ENCODE results near the gene WWOX.

WWOX gene

DNA sequence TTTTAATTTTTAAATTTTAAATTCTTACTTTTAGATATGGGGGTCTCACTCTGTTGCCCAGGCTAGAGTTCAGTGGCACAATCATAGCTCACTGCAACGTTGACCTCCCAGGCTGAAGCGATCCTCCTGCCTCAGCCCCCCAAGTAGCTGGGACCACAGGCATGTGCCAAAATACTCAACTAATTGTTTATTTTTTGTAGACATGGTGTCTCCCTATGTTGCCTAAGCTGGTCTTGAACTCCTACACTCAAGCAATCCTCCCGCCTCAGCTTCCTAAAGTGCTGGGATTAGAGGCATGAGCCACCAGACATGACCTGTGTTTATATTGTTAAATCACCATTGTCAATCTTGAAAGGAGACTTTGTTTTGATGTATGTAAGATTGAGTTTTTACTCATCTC, 332.2 kb downstream of the WWOX start:
- no peaks in the 10 kb centered on the region for H3K9me3 Mint-ChIP-seq
- H3K27ac Mint-ChIP-seq, result no peak overlapping the region
- no peak overlapping the region for H3K4me3 Mint-ChIP-seq
- no peaks in the 10 kb centered on the region for H3K27me3 Mint-ChIP-seq (ENCODE audit: low read depth)
- H3K36me3 Mint-ChIP-seq (ENCODE audit: low read depth), result no peaks in the 10 kb centered on the region
- H3K4me1 Mint-ChIP-seq (ENCODE audit: low read depth), result no peaks in the 10 kb centered on the region

DNA sequence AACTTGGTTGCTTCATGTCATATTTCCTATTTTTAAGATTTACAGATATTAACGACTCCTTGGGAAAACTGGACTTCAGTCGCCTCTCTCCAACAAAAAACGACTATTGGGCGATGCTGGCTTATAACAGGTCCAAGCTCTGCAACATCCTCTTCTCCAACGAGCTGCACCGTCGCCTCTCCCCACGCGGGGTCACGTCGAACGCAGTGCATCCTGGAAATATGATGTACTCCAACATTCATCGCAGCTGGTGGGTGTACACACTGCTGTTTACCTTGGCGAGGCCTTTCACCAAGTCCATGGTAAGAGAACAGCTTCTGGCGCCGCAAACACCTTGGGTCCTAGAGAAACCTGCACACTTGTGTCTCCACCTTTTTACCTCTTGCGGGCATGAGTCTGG, 333.0 kb downstream of the WWOX start:
- H3K27me3 Mint-ChIP-seq (ENCODE audit: low read depth), result no peaks in the 10 kb centered on the region
- no peak overlapping the region for H3K4me3 Mint-ChIP-seq
- no peak overlapping the region for H3K27ac Mint-ChIP-seq
- no peaks in the 10 kb centered on the region for H3K4me1 Mint-ChIP-seq (ENCODE audit: low read depth)
- no peaks in the 10 kb centered on the region for H3K9me3 Mint-ChIP-seq
- H3K36me3 Mint-ChIP-seq (ENCODE audit: low read depth), result no peaks in the 10 kb centered on the region

DNA sequence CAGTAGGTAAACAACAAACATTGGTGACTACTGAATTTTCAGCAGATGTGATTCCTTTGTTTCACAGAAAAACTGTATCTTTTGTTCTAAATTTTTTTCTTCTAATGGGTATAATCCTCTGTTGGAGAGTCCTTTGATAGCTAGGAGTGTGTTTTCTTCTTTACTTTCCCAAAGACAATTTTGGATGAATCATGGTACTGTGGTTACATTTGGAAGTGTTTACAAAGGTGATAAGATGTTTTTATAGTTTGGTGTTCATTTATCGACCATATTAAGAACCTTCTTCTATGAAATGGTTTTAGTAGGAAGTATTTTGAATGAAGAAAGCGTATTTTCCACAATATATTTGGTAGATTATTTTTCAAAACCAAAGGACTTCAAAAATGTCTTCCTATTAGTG, 333.7 kb downstream of the WWOX start:
- Mint-ChIP-seq H3K27ac (no peak overlapping the region), H3K4me1 (ENCODE audit: low read depth) (no peaks in the 10 kb centered on the region), H3K27me3 (ENCODE audit: low read depth) (no peaks in the 10 kb centered on the region), H3K4me3 (no peak overlapping the region), H3K36me3 (ENCODE audit: low read depth) (no peaks in the 10 kb centered on the region), H3K9me3 (no peaks in the 10 kb centered on the region)

DNA sequence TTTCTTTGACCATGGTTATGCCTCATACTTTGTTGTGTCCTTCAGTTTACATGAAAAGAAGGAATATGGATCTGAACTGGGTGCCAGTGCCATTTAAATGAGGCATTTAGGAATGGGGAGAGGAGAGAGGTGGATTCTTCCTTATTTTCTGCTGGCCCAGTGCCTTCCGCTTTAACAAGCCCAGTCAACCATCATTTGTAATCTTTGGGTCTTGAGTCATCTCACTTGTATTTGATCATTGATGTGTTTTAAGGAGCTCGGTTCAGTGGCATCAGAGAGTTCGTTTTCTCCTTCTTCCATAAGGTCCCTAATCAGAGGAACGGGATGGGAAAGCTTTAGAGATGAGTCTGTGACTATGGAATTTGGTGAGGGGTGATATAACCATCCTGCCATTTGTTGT, 334.9 kb downstream of the WWOX start:
- Mint-ChIP-seq H3K9me3 (no peaks in the 10 kb centered on the region), H3K4me3 (no peak overlapping the region), H3K27me3 (ENCODE audit: low read depth) (no peaks in the 10 kb centered on the region), H3K27ac (no peak overlapping the region), H3K36me3 (ENCODE audit: low read depth) (no peaks in the 10 kb centered on the region), H3K4me1 (ENCODE audit: low read depth) (no peaks in the 10 kb centered on the region)

DNA sequence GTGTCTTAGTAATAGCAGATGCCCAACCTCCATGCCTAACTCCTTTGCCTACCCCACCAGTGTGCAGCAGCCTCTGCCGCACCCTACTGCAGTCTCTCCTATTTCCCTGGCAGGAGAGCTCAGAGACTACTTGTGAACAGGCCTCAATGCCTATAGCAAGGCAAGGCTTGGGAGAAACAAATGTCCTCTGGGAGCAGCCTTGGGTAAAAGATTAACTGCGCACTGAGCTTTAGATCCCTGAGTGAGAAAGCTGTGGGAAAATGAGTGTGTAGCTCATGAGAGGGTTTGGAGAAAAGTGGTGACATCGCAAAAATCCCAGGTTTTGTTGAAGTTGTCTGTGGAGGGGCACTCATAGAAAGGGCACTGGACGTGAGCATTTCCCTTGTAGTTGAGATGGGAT, 335.8 kb downstream of the WWOX start:
- Mint-ChIP-seq H3K36me3 (ENCODE audit: low read depth) (no peaks in the 10 kb centered on the region), H3K27me3 (ENCODE audit: low read depth) (no peaks in the 10 kb centered on the region), H3K9me3 (no peaks in the 10 kb centered on the region), H3K4me3 (no peak overlapping the region), H3K4me1 (ENCODE audit: low read depth) (no peaks in the 10 kb centered on the region), H3K27ac (no peak overlapping the region)

DNA sequence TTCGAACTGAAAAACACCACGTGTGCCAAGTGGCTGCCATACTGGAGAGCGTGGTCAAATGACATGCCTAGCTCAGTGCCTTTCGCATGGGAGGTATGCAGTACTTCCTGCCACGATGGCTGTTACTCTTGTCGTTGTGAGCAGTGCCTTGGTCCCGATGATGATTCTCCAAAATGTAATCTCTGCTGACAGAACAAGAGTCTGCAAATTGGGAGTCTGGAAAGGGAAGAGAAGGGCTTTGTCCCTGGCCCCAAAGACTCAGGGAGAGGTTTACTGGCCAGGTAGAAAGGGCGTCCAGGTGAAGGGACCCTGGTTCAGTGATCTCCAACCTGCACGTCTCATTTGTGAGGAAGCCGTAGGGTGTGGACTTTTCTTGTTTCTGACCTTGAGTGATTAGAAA, 336.6 kb downstream of the WWOX start:
- H3K36me3 Mint-ChIP-seq (ENCODE audit: low read depth), result no peaks in the 10 kb centered on the region
- H3K27ac Mint-ChIP-seq, result no peak overlapping the region
- no peak overlapping the region for H3K4me3 Mint-ChIP-seq
- no peaks in the 10 kb centered on the region for H3K4me1 Mint-ChIP-seq (ENCODE audit: low read depth)
- H3K27me3 Mint-ChIP-seq (ENCODE audit: low read depth), result no peaks in the 10 kb centered on the region
- no peaks in the 10 kb centered on the region for H3K9me3 Mint-ChIP-seq

DNA sequence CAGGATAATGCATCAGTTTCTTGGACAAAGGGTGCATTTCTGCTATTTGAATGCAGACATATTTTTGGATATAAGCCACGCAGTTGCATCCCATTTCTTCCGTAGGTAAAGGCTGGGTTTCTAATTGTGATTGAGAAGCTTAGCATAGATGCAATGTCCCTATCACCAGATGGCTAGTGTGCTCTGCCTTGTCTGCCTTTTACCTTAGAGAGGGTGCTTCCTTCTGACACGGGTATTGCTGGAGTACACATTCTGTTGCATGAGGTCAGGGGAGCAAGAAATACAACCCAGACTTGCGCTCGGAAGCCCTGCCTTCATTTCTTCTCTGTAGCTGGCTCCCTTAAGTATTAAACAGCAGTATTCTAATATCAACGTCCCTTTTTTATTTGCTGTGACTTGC, 337.4 kb downstream of the WWOX start:
- no peaks in the 10 kb centered on the region for H3K27me3 Mint-ChIP-seq (ENCODE audit: low read depth)

DNA sequence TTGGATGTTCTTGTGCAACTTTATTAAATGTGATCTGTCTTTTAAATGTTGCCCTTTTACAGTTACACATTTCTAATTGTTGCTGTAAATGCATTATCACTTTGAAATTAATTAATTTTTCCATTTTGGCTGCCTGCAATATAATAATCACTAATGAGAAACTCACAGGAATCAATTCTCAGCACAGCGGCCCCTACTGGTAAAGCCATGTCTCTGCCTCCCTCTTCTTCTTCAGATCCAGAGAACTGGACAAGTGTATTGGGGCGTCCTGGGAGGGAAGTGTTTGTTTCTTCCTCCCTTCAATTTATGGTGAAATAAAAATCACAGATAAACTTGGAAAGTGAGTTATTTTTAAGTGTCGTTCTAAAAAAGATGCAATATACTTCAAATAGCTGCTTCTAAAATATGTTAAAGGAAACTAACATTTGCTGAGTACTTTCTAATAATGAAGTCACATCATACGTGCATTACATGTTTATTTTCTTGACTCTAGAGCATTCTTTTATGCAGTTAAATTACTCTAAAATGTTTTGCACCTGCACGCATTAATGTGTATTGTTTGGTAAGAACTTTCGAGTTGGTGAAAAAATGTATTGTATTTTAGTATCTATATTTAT, 338.0 kb downstream of the WWOX start:
- H3K4me1 Mint-ChIP-seq (ENCODE audit: low read depth), result no peaks in the 10 kb centered on the region
- H3K4me3 Mint-ChIP-seq, result no peak overlapping the region
- H3K9me3 Mint-ChIP-seq, result no peaks in the 10 kb centered on the region
- H3K27me3 Mint-ChIP-seq (ENCODE audit: low read depth), result no peaks in the 10 kb centered on the region
- H3K27ac Mint-ChIP-seq, result no peak overlapping the region
- no peaks in the 10 kb centered on the region for H3K36me3 Mint-ChIP-seq (ENCODE audit: low read depth)

More for the DNA sequence above, 337.4 kb downstream of the WWOX start:
- Mint-ChIP-seq H3K9me3 (no peaks in the 10 kb centered on the region), H3K36me3 (ENCODE audit: low read depth) (no peaks in the 10 kb centered on the region), H3K4me3 (no peak overlapping the region), H3K27ac (no peak overlapping the region), H3K4me1 (ENCODE audit: low read depth) (no peaks in the 10 kb centered on the region)

DNA sequence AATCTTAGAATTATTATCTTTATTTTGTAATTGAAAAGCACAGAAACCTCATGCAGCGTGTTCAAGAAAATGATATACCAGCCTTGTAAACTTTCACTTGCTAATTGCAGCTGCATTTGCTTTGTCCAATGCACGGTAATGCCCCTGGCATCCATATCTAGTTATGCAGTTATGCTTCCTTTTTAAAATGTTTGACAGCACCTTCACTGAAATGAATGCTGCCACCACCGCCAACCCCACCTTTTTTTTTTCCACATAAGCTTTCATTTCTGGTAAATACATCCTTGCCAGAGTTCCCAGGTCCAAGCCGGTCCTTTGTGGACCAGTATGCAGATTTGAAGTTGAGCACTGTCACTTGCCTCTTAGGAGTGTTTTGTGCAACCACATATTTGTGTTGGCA, 338.8 kb downstream of the WWOX start:
- no peaks in the 10 kb centered on the region for H3K9me3 Mint-ChIP-seq
- no peaks in the 10 kb centered on the region for H3K4me1 Mint-ChIP-seq (ENCODE audit: low read depth)
- H3K36me3 Mint-ChIP-seq (ENCODE audit: low read depth), result no peaks in the 10 kb centered on the region
- no peak overlapping the region for H3K27ac Mint-ChIP-seq
- H3K27me3 Mint-ChIP-seq (ENCODE audit: low read depth), result no peaks in the 10 kb centered on the region
- H3K4me3 Mint-ChIP-seq, result no peak overlapping the region

DNA sequence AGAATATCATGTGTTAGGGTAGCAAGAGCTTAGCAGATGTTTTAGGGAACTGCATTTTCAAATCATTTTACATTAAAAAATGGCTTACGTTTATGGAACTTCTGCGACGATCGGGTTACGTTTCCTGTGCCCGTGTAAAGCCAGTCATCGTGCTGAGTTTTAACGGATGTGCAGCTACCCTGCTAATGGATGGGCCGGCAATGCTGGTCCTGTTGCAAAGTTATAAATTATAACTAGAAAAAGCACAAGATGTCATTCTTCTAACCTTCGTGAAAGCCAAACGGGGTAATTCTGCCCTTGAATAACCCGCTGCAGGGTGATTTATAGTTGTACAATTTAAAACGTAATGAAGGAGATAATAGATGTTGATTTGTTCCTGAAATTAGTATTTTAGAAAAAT, 339.2 kb downstream of the WWOX start:
- no peak overlapping the region for H3K4me3 Mint-ChIP-seq
- H3K9me3 Mint-ChIP-seq, result no peaks in the 10 kb centered on the region
- H3K27me3 Mint-ChIP-seq (ENCODE audit: low read depth), result no peaks in the 10 kb centered on the region
- no peak overlapping the region for H3K27ac Mint-ChIP-seq
- peaks cover under 1% of the 10 kb centered on the region for H3K4me1 Mint-ChIP-seq (ENCODE audit: low read depth)
- H3K36me3 Mint-ChIP-seq (ENCODE audit: low read depth), result no peaks in the 10 kb centered on the region

DNA sequence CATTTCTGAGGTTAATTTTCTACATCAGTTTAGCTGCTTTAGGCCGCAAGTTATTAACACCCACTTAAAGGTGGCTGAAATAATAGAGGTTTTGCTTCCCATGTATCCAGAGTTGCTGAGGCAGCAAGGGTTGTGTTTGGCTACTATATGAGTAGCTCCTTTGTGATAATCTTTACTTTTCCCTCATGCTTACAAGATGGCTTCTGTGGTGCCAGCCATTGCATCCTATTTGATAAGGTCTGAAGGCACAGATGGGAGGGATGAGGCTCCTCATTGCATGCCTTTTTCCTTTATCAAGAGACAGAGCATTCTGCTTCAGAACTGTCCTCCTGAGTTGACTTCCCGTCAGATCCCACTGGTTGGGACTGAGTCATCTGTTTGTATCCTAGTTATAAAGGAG, 340.2 kb downstream of the WWOX start:
- no peaks in the 10 kb centered on the region for H3K9me3 Mint-ChIP-seq
- H3K4me1 Mint-ChIP-seq (ENCODE audit: low read depth), result peaks cover 5% of the 10 kb centered on the region
- H3K4me3 Mint-ChIP-seq, result no peak overlapping the region
- H3K27me3 Mint-ChIP-seq (ENCODE audit: low read depth), result no peaks in the 10 kb centered on the region
- no peak overlapping the region for H3K27ac Mint-ChIP-seq
- no peaks in the 10 kb centered on the region for H3K36me3 Mint-ChIP-seq (ENCODE audit: low read depth)

DNA sequence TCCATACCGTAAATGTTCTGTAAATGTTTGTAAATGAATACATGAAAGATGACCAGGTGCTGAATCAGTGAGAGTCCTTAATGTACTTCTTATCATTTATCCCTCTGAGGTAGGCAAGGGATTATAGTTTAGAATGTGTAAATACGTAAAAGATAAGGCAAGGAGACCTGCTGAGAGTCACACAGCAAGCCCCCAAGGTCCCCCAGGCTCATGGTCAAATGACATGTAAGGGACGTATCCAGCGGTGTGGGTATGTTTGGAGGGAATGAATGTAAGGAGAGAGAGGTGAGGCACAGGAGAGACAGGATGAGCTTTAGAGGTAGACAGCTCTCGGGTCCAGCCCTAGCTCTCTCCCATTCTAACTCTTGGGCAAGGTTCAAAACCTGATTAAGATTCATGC, 341.8 kb downstream of the WWOX start:
- H3K36me3 Mint-ChIP-seq (ENCODE audit: low read depth), result no peaks in the 10 kb centered on the region
- peaks cover 5% of the 10 kb centered on the region for H3K4me1 Mint-ChIP-seq (ENCODE audit: low read depth)
- H3K9me3 Mint-ChIP-seq, result no peaks in the 10 kb centered on the region
- H3K4me3 Mint-ChIP-seq, result no peak overlapping the region
- no peaks in the 10 kb centered on the region for H3K27me3 Mint-ChIP-seq (ENCODE audit: low read depth)
- H3K27ac Mint-ChIP-seq, result no peak overlapping the region

DNA sequence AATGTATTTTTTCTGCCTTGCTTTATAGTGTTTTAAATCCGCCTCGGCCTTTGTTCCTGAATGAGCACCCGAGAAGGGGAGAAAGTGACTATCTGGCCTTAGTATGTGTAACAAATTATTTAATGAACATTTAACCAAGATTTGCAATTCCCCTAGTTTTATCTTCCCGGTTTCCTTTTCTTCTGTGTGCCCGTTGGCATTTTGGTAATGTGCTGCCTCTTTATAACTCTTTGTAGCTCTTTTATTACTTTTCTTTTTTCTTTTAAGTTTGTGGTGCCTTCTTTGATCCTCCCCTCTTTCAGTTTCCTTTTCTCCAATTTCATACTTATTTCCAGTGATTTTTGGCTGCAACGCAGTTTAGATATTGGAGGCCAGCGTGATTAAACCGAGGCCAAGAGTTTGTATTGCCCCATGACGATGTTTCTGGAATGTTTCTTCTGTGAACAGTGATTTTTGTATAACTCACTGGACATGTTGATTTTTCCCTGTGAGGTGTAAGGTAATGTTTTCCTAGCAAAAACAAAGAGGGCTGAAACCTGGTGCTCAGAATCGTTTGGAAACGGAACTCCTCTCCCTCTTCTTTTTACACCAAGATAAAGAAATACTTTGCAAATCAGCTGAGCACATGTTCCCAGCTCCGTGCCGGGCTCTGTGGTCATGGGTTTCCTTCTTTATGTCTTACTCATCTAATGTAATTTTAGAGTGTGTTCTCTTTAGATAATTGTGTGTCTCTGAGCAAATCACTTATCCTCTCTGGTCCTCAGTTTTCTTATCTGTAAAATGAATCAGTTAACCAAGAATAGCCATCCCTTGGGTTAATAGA, 344.3 kb downstream of the WWOX start:
- Mint-ChIP-seq H3K36me3 (ENCODE audit: low read depth) (no peaks in the 10 kb centered on the region), H3K27me3 (ENCODE audit: low read depth) (no peaks in the 10 kb centered on the region), H3K9me3 (no peaks in the 10 kb centered on the region), H3K27ac (no peak overlapping the region), H3K4me1 (ENCODE audit: low read depth) (peaks cover 5% of the 10 kb centered on the region), H3K4me3 (no peak overlapping the region)

DNA sequence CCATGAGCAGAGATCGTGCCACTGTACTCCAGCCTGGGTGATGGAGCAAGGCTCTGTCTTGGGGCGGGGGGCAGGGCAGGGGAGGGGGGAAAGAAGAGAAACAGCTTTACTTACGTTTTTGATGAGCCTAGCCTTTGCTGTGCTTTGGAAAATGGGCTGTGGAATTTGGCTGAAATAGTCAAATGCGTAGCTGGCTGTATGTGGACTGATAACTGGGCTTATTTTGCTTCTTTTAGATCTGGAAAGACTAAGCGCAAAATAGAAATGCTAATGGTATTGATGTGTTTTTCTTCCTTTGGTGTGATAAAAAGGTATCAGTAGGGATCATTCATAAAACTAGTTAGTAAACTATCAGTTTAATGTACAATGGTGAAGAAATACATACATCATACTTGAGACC, 346.4 kb downstream of the WWOX start:
- Mint-ChIP-seq H3K9me3 (no peaks in the 10 kb centered on the region), H3K4me3 (no peak overlapping the region)

DNA sequence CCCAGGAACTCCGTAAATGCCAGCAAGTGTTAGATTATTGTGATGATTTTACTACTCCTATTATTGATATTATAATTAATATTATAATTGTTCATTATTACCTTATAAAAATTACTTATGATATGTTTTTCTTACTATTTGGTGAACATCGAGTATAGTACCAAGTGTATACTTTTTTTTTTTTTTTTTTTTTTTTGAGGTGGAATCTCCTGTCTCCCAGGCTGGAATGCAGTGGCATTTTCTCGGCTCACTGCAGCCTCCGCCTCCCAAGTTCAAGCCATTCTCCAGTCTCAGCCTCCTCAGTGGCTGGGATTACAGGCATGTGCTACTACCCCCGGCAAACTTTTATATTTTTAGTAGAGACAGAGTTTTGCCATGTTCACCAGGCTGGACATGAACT, 347.0 kb downstream of the WWOX start:
- Mint-ChIP-seq H3K9me3 (no peaks in the 10 kb centered on the region), H3K36me3 (ENCODE audit: low read depth) (no peaks in the 10 kb centered on the region), H3K27ac (no peak overlapping the region), H3K4me1 (ENCODE audit: low read depth) (peaks cover 5% of the 10 kb centered on the region), H3K4me3 (no peak overlapping the region), H3K27me3 (ENCODE audit: low read depth) (no peaks in the 10 kb centered on the region)

More for the DNA sequence above, 346.4 kb downstream of the WWOX start:
- no peaks in the 10 kb centered on the region for H3K27me3 Mint-ChIP-seq (ENCODE audit: low read depth)
- no peak overlapping the region for H3K27ac Mint-ChIP-seq
- H3K36me3 Mint-ChIP-seq (ENCODE audit: low read depth), result no peaks in the 10 kb centered on the region
- H3K4me1 Mint-ChIP-seq (ENCODE audit: low read depth), result peaks cover 5% of the 10 kb centered on the region
